IPS DF 6.9 (cell line): ENCODE data around the gene PEAK3.

ENCODE experiments used
- DNase-seq: peaks from one replicate; pipeline ENCODE4 v3.0.0-alpha.2; 2013; ENCODE audit warnings: low read depth, low spot score
- H3K27ac ChIP-seq: one replicate; pipeline ENCODE4 v1.5.1; 2013; ENCODE audit warnings: low read length, control low read depth
- H3K27me3 ChIP-seq: 2 replicates; pipeline ENCODE4 v1.6.1; 2013; ENCODE audit warnings: mild to moderate bottlenecking, low read length; ENCODE audit not compliant: control insufficient read depth, insufficient read depth
- H3K36me3 ChIP-seq: 2 replicates; pipeline ENCODE4 v1.6.1; 2013; ENCODE audit warnings: low read length; ENCODE audit not compliant: control insufficient read depth, insufficient read depth
- H3K4me1 ChIP-seq: 2 replicates; pipeline ENCODE4 v1.6.1; 2013; ENCODE audit warnings: low read length; ENCODE audit not compliant: control insufficient read depth, insufficient read depth
- H3K4me3 ChIP-seq: 2 replicates; pipeline ENCODE4 v1.5.1; 2013; ENCODE audit warnings: mild to moderate bottlenecking, low read length
- H3K9me3 ChIP-seq: 2 replicates; pipeline ENCODE4 v1.6.1; 2013; ENCODE audit warnings: low read length, inconsistent platforms; ENCODE audit not compliant: control insufficient read depth, insufficient read depth
- WGBS: extraction: QIAGEN DNeasy Blood & Tissue Kit; methylation state at CpG from one replicate; pipeline ENCODE4 v1.1.7; 2013; ENCODE audit warnings: mixed read lengths, missing lambda C conversion rate; ENCODE audit not compliant: insufficient read length, insufficient coverage; 5-methylcytosine and 5-hydroxymethylcytosine counted together

The PEAK3 gene

GRCh38 chr19:2324220-2324948, 42.4 kb upstream of the PEAK3 start:
- Histone ChIP-seq H3K27ac (no peak overlapping the region), H3K36me3 (peaks cover 18% of the 10 kb centered on the region; the same call in 1 of the 2 replicates), H3K4me3 (no peak overlapping the region), H3K9me3 (no peaks in the 10 kb centered on the region), H3K27me3 (no peaks in the 10 kb centered on the region), H3K4me1 (peaks cover 2% of the 10 kb centered on the region; the same call in 1 of the 2 replicates)
- WGBS, result no CpG with 5 or more reads among the region's 34 CpGs
- DNase-seq, result no peak

- Histone ChIP-seq H3K36me3 (peaks cover 18% of the 10 kb centered on the region; the same call in 1 of the 2 replicates), H3K27ac (no peak overlapping the region), H3K4me1 (peaks cover 2% of the 10 kb centered on the region; the same call in 1 of the 2 replicates), H3K27me3 (no peaks in the 10 kb centered on the region), H3K4me3 (no peak overlapping the region), H3K9me3 (no peaks in the 10 kb centered on the region)
- no CpG with 5 or more reads among the region's 19 CpGs for whole genome bisulfite sequencing
- no peak for DNase-seq
Observed at GRCh38 chr19:2323707-2324106, 41.7 kb upstream of the PEAK3 start.

- DNase-seq, result no peak
- H3K9me3 ChIP-seq, result no peaks in the 10 kb centered on the region
- H3K36me3 ChIP-seq, result peaks cover 18% of the 10 kb centered on the region; the same call in 1 of the 2 replicates
- no peaks in the 10 kb centered on the region for H3K27me3 ChIP-seq
- no peak overlapping the region for H3K4me3 ChIP-seq
- no CpG with 5 or more reads among the region's 39 CpGs for WGBS
- H3K4me1 ChIP-seq, result no peaks in the 10 kb centered on the region
- H3K27ac ChIP-seq, result no peak overlapping the region
Observed at GRCh38 chr19:2321565-2322283, 39.7 kb upstream of the PEAK3 start.

GRCh38 chr19:2320939-2321338, 39.0 kb upstream of the PEAK3 start:
- H3K27ac ChIP-seq, result no peak overlapping the region
- no CpG with 5 or more reads among the region's 12 CpGs for WGBS
- H3K9me3 ChIP-seq, result no peaks in the 10 kb centered on the region
- H3K4me1 ChIP-seq, result no peaks in the 10 kb centered on the region
- H3K36me3 ChIP-seq, result peaks cover 17% of the 10 kb centered on the region; the same call in 1 of the 2 replicates
- no peaks in the 10 kb centered on the region for H3K27me3 ChIP-seq
- no peak overlapping the region for H3K4me3 ChIP-seq
- DNase-seq, result no peak

GRCh38 chr19:2320049-2320448, 38.1 kb upstream of the PEAK3 start:
- Histone ChIP-seq H3K4me1 (no peaks in the 10 kb centered on the region), H3K4me3 (no peak overlapping the region), H3K27me3 (no peaks in the 10 kb centered on the region), H3K27ac (no peak overlapping the region), H3K36me3 (peaks cover 10% of the 10 kb centered on the region; the same call in 1 of the 2 replicates), H3K9me3 (no peaks in the 10 kb centered on the region)
- no peak for DNase-seq
- WGBS, result no CpG with 5 or more reads among the region's 12 CpGs

- Histone ChIP-seq H3K4me1 (no peaks in the 10 kb centered on the region), H3K4me3 (no peak overlapping the region), H3K36me3 (peaks cover 7% of the 10 kb centered on the region; the same call in 1 of the 2 replicates), H3K27ac (no peak overlapping the region), H3K9me3 (no peaks in the 10 kb centered on the region), H3K27me3 (no peaks in the 10 kb centered on the region)
- no peak for DNase-seq
- WGBS, result no CpG with 5 or more reads among the region's 20 CpGs
Observed at GRCh38 chr19:2319551-2319950, 37.6 kb upstream of the PEAK3 start.

- 0 out of 2 replicates have a peak, but pooled peaks cover under 1% of the 10 kb centered on the region for H3K36me3 ChIP-seq
- H3K27me3 ChIP-seq, result no peaks in the 10 kb centered on the region
- no peaks in the 10 kb centered on the region for H3K9me3 ChIP-seq
- no peak overlapping the region for H3K27ac ChIP-seq
- no peaks in the 10 kb centered on the region for H3K4me1 ChIP-seq
- H3K4me3 ChIP-seq, result no peak overlapping the region
- WGBS, result no CpG with 5 or more reads among the region's 6 CpGs
- DNase-seq, result no peak
Observed at GRCh38 chr19:2318923-2319322, 36.9 kb upstream of the PEAK3 start.

- Histone ChIP-seq H3K4me3 (no peak overlapping the region), H3K4me1 (no peaks in the 10 kb centered on the region), H3K9me3 (no peaks in the 10 kb centered on the region), H3K36me3 (no peaks in the 10 kb centered on the region), H3K27ac (no peak overlapping the region), H3K27me3 (no peaks in the 10 kb centered on the region)
- WGBS, result no CpG with 5 or more reads among the region's 25 CpGs
- no peak for DNase-seq
Observed at GRCh38 chr19:2317756-2318155, 35.8 kb upstream of the PEAK3 start.

GRCh38 chr19:2317300-2317699, 35.3 kb upstream of the PEAK3 start:
- Histone ChIP-seq H3K27ac (no peak overlapping the region), H3K9me3 (no peaks in the 10 kb centered on the region)
- no CpG with 5 or more reads among the region's 13 CpGs for WGBS

GRCh38 chr19:2315818-2316353, 33.9 kb upstream of the PEAK3 start:
- H3K36me3 ChIP-seq, result no peaks in the 10 kb centered on the region
- H3K4me1 ChIP-seq, result no peaks in the 10 kb centered on the region
- DNase-seq, result no peak
- no peak overlapping the region for H3K27ac ChIP-seq
- no peaks in the 10 kb centered on the region for H3K27me3 ChIP-seq
- no peaks in the 10 kb centered on the region for H3K9me3 ChIP-seq
- WGBS, result no CpG with 5 or more reads among the region's 22 CpGs
- no peak overlapping the region for H3K4me3 ChIP-seq

More at GRCh38 chr19:2317300-2317699, 35.3 kb upstream of the PEAK3 start:
- H3K4me3 ChIP-seq, result no peak overlapping the region
- H3K27me3 ChIP-seq, result no peaks in the 10 kb centered on the region
- H3K36me3 ChIP-seq, result no peaks in the 10 kb centered on the region
- no peaks in the 10 kb centered on the region for H3K4me1 ChIP-seq
- no peak for DNase-seq
